ENCODE data around the gene ADAM15. TPM values are rescaled to one million over a fixed set of nuclear protein-coding genes. Genes with fewer than 3 reads are reported as not detected.

ADAM15 gene
- total RNA-seq, 4 donors from 2014 or later = 30.3 to 42.8 (median 36.9) TPM

DNA sequence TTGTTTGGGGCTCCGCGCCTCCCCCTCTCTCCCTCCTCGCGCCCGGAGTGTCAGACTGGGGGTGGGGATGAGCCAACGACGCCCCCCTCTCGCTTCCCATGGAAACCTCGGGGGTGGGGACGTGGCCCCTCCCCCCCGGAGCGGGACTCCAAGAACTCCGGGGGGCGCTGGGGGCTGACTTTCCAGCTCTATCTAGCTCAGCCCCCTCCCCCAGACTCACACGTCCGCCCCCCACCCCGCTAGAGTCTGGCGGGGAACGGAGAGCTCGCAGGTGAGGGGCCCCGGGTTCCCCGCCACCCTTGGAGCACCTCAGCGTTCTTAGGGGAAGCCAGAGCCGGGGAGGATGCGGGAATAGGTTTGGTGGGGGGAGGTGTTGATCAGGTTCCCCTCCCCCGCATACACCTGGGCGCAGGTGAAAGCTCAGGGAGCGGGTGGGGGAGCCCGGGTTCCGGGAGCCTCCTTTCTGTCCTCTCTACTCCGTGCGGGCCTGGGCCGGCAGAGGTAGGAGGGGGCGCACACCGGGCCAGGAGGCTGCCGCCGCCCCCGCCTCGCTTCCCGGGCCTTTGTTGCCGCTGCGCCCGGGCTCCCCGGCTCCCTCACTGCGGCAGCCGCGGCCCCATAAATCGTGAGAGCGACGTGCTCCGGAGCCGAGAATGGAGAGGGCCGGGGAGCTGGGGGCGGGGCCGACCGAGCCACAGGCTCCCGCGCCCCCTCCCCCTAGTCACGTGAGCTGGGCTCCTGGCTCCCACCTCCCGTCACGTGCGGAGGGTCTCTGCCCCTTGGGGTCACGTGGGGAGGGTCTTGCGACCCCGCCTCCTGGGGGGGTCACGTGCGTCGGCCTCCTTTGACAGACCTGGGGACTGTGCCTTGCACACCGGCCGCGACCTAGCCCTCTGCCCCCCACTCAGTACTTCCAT, 29.5 kb downstream of the ADAM15 start:
- intact Hi-C loops (cut with DNase I; ENCODE audit: low total_unique reads) = no loop called here
- H3K27me3 ChIP-seq = peaks cover 51 to 56% (median 54%) of the 10 kb centered on the region in 3 donors
- in situ Hi-C loops (cut with MboI; ENCODE audit: low sequenced_read_pairs in 4 of 4) = no loop called here
- TF ChIP-seq POLR2A (IDR thresholded peaks at IDR 0.05) = no peak
- TF ChIP-seq, protein P1, sequence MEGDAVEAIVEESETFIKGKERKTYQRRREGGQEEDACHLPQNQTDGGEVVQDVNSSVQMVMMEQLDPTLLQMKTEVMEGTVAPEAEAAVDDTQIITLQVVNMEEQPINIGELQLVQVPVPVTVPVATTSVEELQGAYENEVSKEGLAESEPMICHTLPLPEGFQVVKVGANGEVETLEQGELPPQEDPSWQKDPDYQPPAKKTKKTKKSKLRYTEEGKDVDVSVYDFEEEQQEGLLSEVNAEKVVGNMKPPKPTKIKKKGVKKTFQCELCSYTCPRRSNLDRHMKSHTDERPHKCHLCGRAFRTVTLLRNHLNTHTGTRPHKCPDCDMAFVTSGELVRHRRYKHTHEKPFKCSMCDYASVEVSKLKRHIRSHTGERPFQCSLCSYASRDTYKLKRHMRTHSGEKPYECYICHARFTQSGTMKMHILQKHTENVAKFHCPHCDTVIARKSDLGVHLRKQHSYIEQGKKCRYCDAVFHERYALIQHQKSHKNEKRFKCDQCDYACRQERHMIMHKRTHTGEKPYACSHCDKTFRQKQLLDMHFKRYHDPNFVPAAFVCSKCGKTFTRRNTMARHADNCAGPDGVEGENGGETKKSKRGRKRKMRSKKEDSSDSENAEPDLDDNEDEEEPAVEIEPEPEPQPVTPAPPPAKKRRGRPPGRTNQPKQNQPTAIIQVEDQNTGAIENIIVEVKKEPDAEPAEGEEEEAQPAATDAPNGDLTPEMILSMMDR (IDR thresholded peaks at IDR 0.05 in 4 of 5, conservative IDR thresholded peaks at IDR 0.05 in 1 of 5) = no peak
- H3K4me3 ChIP-seq = peak overlapping the region in 3 of 4 donors; percentile 34 to 68 (median 46)
- no peaks in the 10 kb centered on the region for H3K36me3 ChIP-seq
- ATAC-seq (no peak), DNase-seq (no peak)
- no peak overlapping the region for H3K27ac ChIP-seq
- H3K9me3 ChIP-seq = no peaks in the 10 kb centered on the region
- peaks cover 44 to 48% of the 10 kb centered on the region in 2 donors for H3K4me1 ChIP-seq

DNA sequence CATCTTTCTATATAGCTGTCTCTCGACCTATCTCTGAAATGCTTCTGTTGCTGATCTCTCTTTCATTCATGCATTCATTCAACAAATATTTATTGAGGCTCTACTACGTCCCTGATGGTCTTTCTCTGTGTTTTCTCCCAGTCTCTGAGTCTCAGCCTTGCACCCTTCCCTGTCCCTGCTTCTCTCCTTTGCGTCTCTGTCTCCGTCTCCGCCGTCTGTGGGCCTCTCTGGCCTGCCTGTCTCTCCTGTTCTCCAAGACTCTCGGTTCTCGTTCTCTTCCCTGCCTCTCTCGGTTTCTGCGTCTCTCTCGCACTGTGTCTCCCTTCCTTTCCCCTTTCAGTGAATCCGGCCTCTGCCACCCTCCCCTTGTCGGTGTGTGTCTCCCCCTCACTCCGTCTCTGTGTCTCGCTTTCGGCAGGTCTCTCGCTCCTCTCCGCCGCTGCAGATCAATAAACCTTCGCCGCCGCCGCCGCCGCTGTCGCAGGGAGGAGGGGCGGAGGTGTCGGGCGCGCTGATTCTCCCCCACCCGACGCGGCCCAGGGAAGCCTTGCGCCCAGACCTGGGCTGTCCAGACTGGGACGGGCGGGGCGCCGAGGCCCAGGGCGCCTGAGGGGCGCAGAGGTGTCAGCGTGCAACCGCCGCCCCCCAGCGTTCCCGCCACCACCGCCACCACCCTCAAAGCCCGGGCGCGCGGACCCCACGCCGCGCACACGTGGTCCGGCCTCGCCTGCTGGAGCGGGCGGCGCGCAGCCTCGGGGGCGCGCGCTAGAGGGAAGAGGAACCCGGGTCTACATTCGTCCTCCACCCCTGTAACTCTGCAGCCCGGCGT, 30.6 kb downstream of the ADAM15 start:
- no peak for ATAC-seq
- TF ChIP-seq POLR2A (IDR thresholded peaks at IDR 0.05) = no peak
- TF ChIP-seq, protein P1 (IDR thresholded peaks at IDR 0.05 in 4 of 5, conservative IDR thresholded peaks at IDR 0.05 in 1 of 5) = no peak
- Histone ChIP-seq H3K4me1 (peaks cover 46 to 54% of the 10 kb centered on the region in 2 donors), H3K27me3 (peaks cover 51 to 56% (median 54%) of the 10 kb centered on the region in 3 donors), H3K27ac (no peak overlapping the region), H3K36me3 (no peaks in the 10 kb centered on the region), H3K9me3 (no peaks in the 10 kb centered on the region), H3K4me3 (peak overlapping the region in 3 of 4 donors; percentile 14 to 68 (median 14))
- in situ Hi-C loops (cut with MboI; ENCODE audit: low sequenced_read_pairs in 4 of 4) (no loop called here), intact Hi-C loops (cut with DNase I; ENCODE audit: low total_unique reads) (no loop called here)
- DNase-seq = no peak

DNA sequence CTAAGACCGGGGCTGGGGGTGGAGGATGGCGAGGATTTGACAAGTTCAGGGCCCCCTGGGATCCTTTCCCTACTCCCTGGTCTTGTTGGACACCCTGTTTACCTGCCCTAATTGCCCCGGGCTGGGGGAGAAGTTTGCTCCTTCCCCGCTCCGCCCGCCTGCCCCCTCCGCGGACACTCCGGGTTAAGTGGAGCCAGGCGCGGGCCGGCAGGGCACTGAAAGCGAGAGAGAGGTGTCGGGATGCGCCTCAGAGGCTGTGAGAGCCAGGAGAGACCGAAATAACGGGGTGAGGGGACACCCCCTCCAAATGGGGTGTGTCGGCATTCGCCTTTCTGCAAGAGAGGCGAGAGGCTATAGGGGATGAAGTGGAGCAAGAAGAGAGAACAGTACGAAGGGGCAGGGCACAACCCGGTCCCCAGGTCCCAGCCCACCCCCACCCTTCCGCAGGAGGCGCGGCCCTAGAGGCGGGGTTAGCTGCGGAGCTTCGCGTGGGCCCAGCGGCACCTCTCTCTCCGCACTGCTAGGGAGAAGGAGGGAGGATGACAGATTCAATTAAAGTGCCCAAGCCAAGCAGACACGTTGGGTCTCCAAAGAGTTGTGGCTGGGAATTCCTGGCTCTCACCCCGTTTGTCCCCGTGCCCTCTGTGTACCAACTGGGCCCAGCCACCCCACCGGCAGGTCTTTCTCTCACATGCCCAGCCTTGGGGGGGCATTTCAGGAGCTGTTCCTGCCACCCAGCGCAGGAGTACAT, 31.4 kb downstream of the ADAM15 start:
- Histone ChIP-seq H3K36me3 (no peaks in the 10 kb centered on the region), H3K4me1 (peaks cover 46 to 54% of the 10 kb centered on the region in 2 donors), H3K4me3 (peak overlapping the region in 1 of 4 donors; percentile 14), H3K9me3 (no peaks in the 10 kb centered on the region), H3K27me3 (peaks cover 51 to 56% (median 54%) of the 10 kb centered on the region in 3 donors), H3K27ac (no peak overlapping the region)
- in situ Hi-C loops (cut with MboI; ENCODE audit: low sequenced_read_pairs in 4 of 4) (no loop called here), intact Hi-C loops (cut with DNase I; ENCODE audit: low total_unique reads) (no loop called here)
- DNase-seq (no peak), ATAC-seq (no peak)
- TF ChIP-seq POLR2A (IDR thresholded peaks at IDR 0.05) = no peak
- TF ChIP-seq, protein P1 (IDR thresholded peaks at IDR 0.05 in 4 of 5, conservative IDR thresholded peaks at IDR 0.05 in 1 of 5) = no peak

DNA sequence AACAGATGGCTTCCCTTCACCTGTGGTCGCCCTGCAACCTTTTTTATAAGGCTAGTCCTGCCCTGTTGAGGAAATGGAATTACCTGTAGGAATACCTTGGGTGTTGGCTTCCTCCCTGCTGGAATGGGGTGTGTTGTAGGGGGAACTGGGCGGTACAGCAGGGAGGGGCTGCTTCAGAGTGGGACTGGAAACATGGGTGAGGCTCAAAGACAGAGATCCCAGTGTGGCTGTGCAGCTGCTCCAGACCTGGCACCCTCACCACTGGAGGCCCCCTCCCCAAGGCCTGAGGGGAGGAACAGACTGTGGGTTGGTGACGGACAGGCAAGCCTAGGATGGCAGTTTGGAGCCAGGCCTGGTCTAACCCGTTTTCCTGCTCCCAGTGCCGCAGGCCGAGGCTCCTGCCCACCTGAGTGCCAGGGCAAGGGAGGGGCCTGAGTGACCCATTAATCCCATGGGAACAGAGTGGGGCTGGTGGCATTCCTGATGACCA, 32.0 kb downstream of the ADAM15 start:
- no peaks in the 10 kb centered on the region for H3K9me3 ChIP-seq
- H3K27ac ChIP-seq = no peak overlapping the region
- DNase-seq = no peak
- intact Hi-C loops (cut with DNase I; ENCODE audit: low total_unique reads) = no loop called here
- TF ChIP-seq, protein P1 (IDR thresholded peaks at IDR 0.05 in 4 of 5, conservative IDR thresholded peaks at IDR 0.05 in 1 of 5) = no peak
- no peak for TF ChIP-seq POLR2A (IDR thresholded peaks at IDR 0.05)
- no peak overlapping the region for H3K4me3 ChIP-seq
- ATAC-seq = no peak
- H3K4me1 ChIP-seq = peaks cover 46 to 54% of the 10 kb centered on the region in 2 donors
- no peaks in the 10 kb centered on the region for H3K36me3 ChIP-seq
- peaks cover 51 to 56% (median 54%) of the 10 kb centered on the region in 3 donors for H3K27me3 ChIP-seq
- in situ Hi-C loops (cut with MboI; ENCODE audit: low sequenced_read_pairs in 4 of 4) = no loop called here
